GM18909 (cell line): Measurements from ENCODE around the gene MYH9.

Experiments
- ATAC-seq: cut with Tn5 transposase; IDR thresholded peaks from one replicate; pipeline ENCODE4 v1.9.1; 2021; ENCODE audit warnings: mild to moderate bottlenecking; ENCODE audit not compliant: unreplicated experiment, poor library complexity

MYH9 gene

GRCh38 chr22:36237462-36238372, 150.1 kb downstream of the MYH9 start:
- no peak for ATAC-seq

GRCh38 chr22:36236388-36237319, 151.1 kb downstream of the MYH9 start:
- no peak for ATAC-seq

- ATAC-seq: no peak
Observed at GRCh38 chr22:36235585-36235984, 152.2 kb downstream of the MYH9 start.

- no peak for ATAC-seq
Observed at GRCh38 chr22:36234919-36235318, 152.8 kb downstream of the MYH9 start.

GRCh38 chr22:36234213-36234612, 153.6 kb downstream of the MYH9 start:
- ATAC-seq: no peak

GRCh38 chr22:36233796-36234195, 154.0 kb downstream of the MYH9 start:
- ATAC-seq: no peak

- ATAC-seq: no peak
Observed at GRCh38 chr22:36232715-36233401, 154.9 kb downstream of the MYH9 start.
